LHCN-M2 (cell line): ENCODE measurements around the gene ANGPT4. TPM values are rescaled to one million over a fixed set of nuclear protein-coding genes. Genes with fewer than 3 reads are reported as not detected.

Experiments
- DNase-seq: peaks from one replicate; pipeline ENCODE4 v3.0.0-alpha.2; 2012; ENCODE audit warnings: low read depth
- total RNA-seq: library from RNA; depleted of rRNA; stranded (reverse); fragments of >200 nt; gene quantifications from 2 replicates; pipeline ENCODE4 v1.2.3, GENCODE V29; 2014; rRNA removed

ANGPT4 gene
- total RNA-seq, 1 experiment from 2014 or later, result not detected

DNA sequence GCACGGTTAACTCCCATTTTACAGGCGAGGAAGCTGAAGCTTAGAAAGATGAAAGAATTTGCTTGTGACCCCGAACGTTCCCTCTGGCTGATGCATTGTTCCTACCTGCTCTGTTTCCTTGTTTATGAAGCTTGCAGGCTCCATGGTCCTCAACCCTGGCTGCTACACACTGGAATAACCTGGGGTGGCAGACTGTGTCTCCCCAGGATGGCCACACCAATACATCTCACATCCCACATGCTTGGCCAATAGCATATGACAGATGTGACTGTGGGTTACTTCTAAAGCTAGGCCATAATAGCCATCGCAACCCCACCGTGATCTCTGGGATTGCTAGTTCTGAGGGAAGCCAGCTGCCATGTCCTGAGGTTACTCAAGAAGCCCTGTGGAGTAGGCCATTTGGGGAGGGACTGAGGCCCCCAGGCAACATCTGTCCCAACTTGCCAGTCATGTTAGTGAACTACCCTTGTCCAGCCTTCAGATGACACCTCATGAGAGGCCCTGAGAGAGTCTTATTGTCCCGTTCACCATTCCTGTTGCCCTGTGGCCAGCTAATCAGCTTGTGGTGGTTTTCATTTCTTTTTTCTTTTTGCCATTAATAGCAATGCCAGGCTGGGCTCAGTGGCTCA lies 89.3 kb downstream of the ANGPT4 start:
- no peak for DNase-seq

DNA sequence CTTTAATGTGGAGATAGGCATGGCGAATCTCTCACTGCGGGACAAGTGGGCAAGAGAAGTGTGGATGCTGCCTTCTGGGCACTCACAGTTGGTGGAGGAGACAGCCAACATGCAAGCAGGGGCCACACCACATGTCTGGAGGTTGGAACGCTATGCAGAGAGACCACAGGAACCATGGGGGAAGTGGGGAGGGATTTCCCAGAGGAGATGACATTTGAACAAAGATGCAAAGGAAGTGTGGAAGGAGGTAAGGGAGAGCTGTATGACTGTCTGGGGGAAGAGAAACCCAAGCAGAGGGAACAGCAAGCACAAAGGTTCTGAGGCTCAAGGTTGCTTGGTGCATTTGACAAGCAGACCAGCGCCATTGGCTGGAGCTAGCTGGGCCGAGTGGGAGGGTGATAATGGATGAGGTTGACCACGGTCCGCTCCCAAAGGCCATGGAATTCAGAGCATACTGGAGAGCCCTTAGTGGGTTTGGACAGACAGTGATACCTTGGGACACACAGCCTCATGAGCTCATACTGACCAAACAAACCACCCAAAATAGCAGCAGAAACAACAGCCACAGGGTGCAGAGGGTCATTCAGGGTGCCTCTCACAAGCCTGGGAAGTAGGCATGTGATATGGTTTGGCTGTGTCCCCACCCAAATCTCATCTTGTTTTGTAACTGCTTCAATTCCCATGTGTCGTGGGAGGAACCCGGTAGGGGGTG lies 90.3 kb downstream of the ANGPT4 start:
- DNase-seq, result no peak

DNA sequence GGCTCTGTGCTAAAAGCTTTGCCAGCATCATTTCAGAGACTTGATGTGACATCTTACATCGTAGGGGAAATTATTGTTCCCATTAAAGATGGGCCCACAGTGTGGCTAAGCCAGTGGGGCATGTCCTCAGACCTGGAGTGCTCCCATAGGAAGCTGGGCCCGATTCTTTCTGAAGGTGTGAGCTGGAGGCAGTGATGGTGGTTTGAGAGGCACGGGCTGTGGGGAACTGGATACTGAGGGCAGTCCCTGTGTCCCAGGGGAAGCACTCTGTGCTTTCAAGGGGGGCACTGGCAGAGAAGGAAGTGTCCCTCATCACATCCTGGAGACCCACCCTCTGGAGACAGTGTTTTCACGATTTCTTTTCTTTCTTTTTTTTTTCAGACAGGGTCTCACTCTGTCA lies 91.2 kb downstream of the ANGPT4 start:
- DNase-seq, result no peak

DNA sequence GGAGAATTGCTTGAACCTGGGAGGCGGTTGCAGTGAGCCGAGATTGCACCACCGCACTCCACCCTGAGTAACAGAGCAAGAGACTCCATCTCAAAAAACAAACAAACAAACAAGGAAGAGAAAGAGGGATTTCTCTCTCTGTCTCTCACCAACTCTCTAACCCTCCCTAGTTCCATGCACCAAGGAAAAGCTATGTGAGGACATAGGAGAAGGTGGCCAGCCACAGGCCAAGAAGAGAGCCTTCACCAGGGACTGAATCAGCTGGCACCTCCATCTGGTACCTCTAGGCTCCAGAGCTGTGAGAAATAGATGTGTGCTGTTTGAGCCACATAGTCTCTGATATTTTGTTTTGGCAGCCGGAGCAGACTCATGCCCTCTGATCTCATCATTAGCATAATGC lies 91.6 kb downstream of the ANGPT4 start:
- DNase-seq, result no peak

DNA sequence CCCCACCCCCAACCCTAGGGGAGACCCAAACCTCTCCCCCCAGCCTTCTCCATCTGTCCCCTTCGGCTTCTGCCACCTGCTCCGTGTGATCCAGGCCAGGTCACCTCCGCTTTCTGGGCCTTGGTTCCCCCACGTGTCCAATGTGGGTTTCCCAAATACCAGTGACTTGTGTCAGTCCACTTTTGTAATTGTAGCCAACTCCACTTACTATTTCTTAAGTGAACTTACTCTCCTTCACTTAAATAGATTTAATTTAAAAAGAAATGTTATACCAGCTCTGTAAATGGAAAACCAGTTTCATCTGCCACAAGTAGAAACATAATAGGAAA lies 92.6 kb downstream of the ANGPT4 start:
- no peak for DNase-seq

DNA sequence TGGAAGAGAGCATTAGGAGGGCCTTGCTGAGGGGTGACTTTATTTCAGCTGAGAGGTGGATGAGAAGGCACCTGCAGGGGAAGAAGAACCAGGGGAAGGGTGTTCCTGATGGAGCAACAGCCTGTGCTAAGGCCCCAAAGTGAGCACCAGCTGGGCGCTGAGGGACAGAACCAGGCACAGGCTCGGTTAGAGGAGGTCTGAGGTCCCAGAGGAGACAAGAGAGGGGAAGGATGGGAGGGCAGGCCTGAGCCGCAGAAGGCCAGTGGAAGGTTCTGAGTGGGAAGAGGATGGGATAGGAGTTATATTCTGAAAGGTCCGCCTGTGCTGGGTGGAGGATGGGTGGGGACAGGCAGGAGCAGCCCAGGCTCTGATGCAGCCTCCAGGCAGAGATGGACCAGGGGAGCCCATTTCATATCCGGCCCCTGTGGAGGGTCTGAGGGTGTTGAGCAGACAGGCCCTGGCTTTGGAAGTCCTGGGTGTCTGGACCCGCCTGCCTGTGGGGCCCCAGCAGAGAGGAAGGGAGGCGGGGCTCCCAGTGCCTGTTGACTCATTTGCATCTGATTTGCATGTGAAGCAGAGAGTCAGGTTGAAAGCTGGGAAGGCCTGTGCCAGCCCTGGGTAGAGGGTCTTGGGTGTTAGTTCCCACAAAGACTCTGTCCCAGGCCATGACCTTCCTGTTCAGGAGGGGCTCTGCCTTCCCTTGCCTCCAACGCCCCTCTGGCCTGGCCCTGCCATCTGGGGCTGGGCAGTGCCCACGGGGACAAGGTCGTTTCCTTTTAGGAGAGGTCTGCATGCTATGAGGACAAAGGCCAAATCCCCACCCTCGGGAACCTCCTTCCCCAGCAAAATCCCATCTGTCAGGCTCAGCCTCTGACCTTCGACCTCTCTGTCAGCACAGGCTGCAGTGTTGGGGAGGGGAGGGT lies 93.2 kb downstream of the ANGPT4 start:
- no peak for DNase-seq

DNA sequence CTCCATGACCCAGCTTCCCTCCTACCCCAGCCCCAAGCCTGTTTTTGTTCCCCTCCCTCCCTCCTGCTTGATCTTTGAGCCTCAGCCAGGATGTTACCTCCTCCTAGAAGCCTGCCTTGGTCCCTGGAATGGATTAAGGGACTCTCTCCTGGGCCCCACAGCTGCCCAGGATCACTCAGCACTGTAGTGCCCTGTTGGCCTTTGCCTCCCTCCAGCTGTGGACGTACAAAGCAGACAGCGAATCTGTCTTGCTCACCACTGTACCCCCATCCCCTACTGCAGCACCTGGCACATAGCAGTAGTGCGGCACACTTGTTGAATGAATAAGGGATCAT lies 94.4 kb downstream of the ANGPT4 start:
- no peak for DNase-seq

DNA sequence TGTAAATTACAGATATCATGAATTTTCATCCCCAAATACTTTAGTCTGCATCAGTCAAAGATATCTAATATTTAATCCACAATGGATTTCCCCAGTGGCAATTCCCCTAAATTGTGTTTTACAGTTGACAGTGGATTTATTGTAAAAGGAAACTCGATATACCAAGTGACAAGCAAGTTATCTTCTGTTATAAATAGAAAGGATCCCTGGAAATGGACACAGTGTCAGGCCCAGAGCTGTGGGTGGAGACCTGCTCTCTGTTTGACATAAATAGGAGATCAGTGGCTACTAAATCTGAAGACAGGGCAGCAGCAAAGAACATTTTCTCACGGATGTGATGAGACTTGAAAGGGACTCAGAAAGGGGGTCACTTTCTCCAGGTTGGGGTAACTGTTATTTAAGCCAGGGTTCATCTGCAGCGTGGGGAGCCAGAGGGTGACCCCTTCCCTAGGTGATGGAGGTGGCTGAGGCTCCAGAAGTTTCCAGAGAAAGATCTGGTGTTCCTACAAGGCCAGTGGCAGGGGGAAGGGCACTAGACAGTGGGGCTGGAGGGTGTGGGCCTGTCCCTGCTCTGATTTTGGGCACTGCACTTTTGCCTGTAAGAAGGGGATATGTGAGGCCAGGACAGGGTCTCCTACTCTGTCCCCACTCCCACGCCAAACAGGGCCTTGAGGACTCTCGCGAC lies 94.9 kb downstream of the ANGPT4 start:
- no peak for DNase-seq

DNA sequence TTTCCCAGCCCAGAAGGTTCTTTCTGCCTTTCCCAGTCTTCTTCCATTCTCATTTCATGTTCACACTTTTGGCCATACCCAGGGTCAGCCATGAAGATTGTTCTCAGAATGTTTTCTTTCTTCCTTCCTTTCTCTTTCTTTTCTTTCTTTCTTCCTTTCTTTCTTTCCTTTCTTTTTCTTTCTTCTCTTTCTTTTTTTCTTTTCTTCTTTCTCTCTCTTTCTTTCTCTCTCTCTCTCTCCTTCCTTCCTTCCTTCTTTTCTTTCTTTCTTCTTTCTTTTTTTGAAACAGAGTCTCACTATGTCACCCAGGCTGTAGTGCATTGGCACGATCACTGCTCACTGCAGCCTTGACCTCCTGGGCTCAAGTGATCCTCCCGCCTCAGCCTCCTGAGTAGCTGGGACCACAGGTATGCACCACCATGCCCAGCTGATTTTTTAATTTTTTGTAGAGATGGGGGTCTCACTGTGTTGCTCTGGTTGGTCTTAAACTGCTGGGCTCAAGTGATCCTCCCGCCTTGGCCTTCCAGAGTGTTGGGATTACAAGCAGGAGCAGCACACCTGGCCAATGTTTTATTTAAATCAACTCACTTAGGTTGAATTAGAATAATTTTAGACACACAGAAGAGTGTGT lies 95.7 kb downstream of the ANGPT4 start:
- DNase-seq, result no peak

Other genes with a start within 250 kb of the ANGPT4 start
- gene SCRT2, start 240.5 kb downstream of the ANGPT4 start, total RNA-seq, result not detected in 2 replicates
- gene SLC52A3, start 147.8 kb downstream of the ANGPT4 start, total RNA-seq, result not detected in 2 replicates
- 7.6 and 8.8 TPM in 2 replicates for gene FAM110A, start 82.6 kb downstream of the ANGPT4 start, total RNA-seq
- not detected in 2 replicates for gene RSPO4, start 86.0 kb upstream of the ANGPT4 start, total RNA-seq
- gene PSMF1, start 202.3 kb upstream of the ANGPT4 start, total RNA-seq, result 95.1 and 142 TPM in 2 replicates